ENCODE results near the gene EIF2B4. TPM values are rescaled to one million over a fixed set of nuclear protein-coding genes. Genes with fewer than 3 reads are reported as not detected.

Gene EIF2B4
- total and polyA plus RNA-seq, 2 of the 8 experiments (the other 6 are each of a cell fraction or from before 2014, with no cell fraction given), result 60.0 to 63.2 TPM

GRCh38 chr2:27320958-27321543 is 49.1 kb downstream of the EIF2B4 start:
- no peak overlapping the region for H3K23ac ChIP-seq (ENCODE audit: insufficient read length)
- H3K56ac ChIP-seq (replicated peaks; ENCODE audit: insufficient read length, low read depth, low read length), result no peak overlapping the region
- ChIA-PET POLR2A (ENCODE audit: partially characterized antibody) (interaction anchor here (1.0 to 9.4 kb wide), 10 partner anchors 11 to 72 kb away, joined by 3 to 105 read pairs (median 11); partner anchors contain the start of genes GTF3C2, TRIM54 and UCN), CTCF (ENCODE audit: partially characterized antibody) (interaction anchor here (0.6 to 10.3 kb wide), 16 partner anchors 8 to 173 kb away, joined by 3 to 128 read pairs (median 4); partner anchors contain the start of gene UCN)
- H2BK15ac ChIP-seq (ENCODE audit: low read length), result no peak overlapping the region
- no peaks in the 10 kb centered on the region for H3K9me3 ChIP-seq (ENCODE audit: insufficient read depth in 2 of 2, low read depth in 1 of 2, low read length in 1 of 2)
- no peak overlapping the region for H3K18ac ChIP-seq (ENCODE audit: extremely low read depth, low read length)
- no peak overlapping the region for H3K4me3 ChIP-seq (ENCODE audit: extremely low read depth in 1 of 4, insufficient read depth in 2 of 4, low read depth in 3 of 4, low read length in 4 of 4)
- peaks cover under 1% of the 10 kb centered on the region; the same call in 1 of the 2 replicates for H3K79me1 ChIP-seq (ENCODE audit: low read depth, low read length)
- H3K27ac ChIP-seq (ENCODE audit: low read depth, low read length), result no peak overlapping the region
- no peak overlapping the region for H4K8ac ChIP-seq (ENCODE audit: extremely low read depth, insufficient read depth, low read length)
- H2BK20ac ChIP-seq (ENCODE audit: low read length), result no peak overlapping the region
- no peak overlapping the region for H2BK12ac ChIP-seq (ENCODE audit: low read depth, low read length)
- 66% methylated on average over 8 of the region's 8 CpGs; no CpG with 5 or more reads in 1 of the 2 experiments for WGBS, 2 experiments (ENCODE audit: extremely low coverage in 1 of 2, insufficient coverage in 1 of 2, insufficient read length in 1 of 2, insufficient replicate concordance in 2 of 2, low coverage in 1 of 2, low lambda C conversion rate in 2 of 2, missing lambda C conversion rate in 1 of 2)
- TF ChIP-seq RAD21 (IDR thresholded peaks at IDR 0.05 in 1 of 2, conservative IDR thresholded peaks at IDR 0.05 in 1 of 2; ENCODE audit: low read depth in 2 of 2, low read length in 2 of 2), result peak; percentile 17 to 43; a peak in 3 of 4 replicates
- TF ChIP-seq JUND (IDR thresholded peaks at IDR 0.05; ENCODE audit: low read length), result peak; percentile 82; the same call in 1 of the 2 replicates
- TF ChIP-seq SIN3A (conservative IDR thresholded peaks at IDR 0.05 in 1 of 2, IDR thresholded peaks at IDR 0.05 in 1 of 2; ENCODE audit: low read depth in 1 of 2, low read length in 2 of 2), result 0 out of 4 replicates have a peak, but pooled peaks of 1 of the 2 experiments have one; percentile 64
- TF ChIP-seq ATF3 (IDR thresholded peaks at IDR 0.05; ENCODE audit: insufficient read depth, low read depth, low read length), result no peak
- no peak for TF ChIP-seq E2F6 (IDR thresholded peaks at IDR 0.05)
- peak in 2 of 3 experiments; percentile 54 to 56; a peak in 3 of 4 replicates for TF ChIP-seq CTCF (IDR thresholded peaks at IDR 0.05; ENCODE audit: control extremely low read depth in 1 of 3, insufficient read depth in 1 of 3, low read depth in 1 of 3, low read length in 3 of 3)
- peak in 1 of 2 experiments; percentile 62 for DNase-seq (ENCODE audit: low read depth in 1 of 2, low spot score in 2 of 2)
- H3K4me2 ChIP-seq (ENCODE audit: insufficient read depth in 1 of 2, low read depth in 2 of 2, low read length in 2 of 2), result peak overlapping the region in 1 of 2 experiments; percentile 97; a peak in 1 of 4 replicates
- H3K36me3 ChIP-seq (ENCODE audit: control insufficient read depth in 2 of 4, insufficient read depth in 4 of 4, low read length in 3 of 4), result peaks cover under 1 to 5% (median 2%) of the 10 kb centered on the region in 4 experiments; a peak in 4 of 8 replicates
- no peak overlapping the region for H3K9ac ChIP-seq (replicated peaks in 1 of 4; ENCODE audit: extremely low read depth in 1 of 4, low read depth in 3 of 4, low read length in 3 of 4)
- FAIRE-seq, result no peak
- no peak overlapping the region for H2AFZ ChIP-seq (ENCODE audit: low read length)
- peaks cover 0 to 12% (median 0%) of the 10 kb centered on the region in 4 experiments; a peak in 5 of 7 replicates for H3K4me1 ChIP-seq (replicated peaks in 1 of 4; ENCODE audit: control insufficient read depth in 3 of 4, insufficient read depth in 4 of 4, low read length in 3 of 4)
- H3K27me3 ChIP-seq (replicated peaks in 1 of 4; ENCODE audit: control insufficient read depth in 3 of 4, extremely low read depth in 1 of 4, insufficient read depth in 3 of 4, low read length in 3 of 4), result no peaks in the 10 kb centered on the region
- H3K14ac ChIP-seq (ENCODE audit: insufficient read length), result no peak overlapping the region
- H3K4ac ChIP-seq (replicated peaks; ENCODE audit: insufficient read length, low read depth, low read length), result no peak overlapping the region
- peaks cover 7% of the 10 kb centered on the region for H3K23me2 ChIP-seq (ENCODE audit: low read depth, low read length)
- H4K5ac ChIP-seq (ENCODE audit: insufficient read length, low read depth, low read length), result no peak overlapping the region
- H2AK5ac ChIP-seq (ENCODE audit: low read depth, low read length), result no peak overlapping the region; the same call in 1 of the 2 replicates
- no peaks in the 10 kb centered on the region; a peak in 1 of 4 replicates for H3K79me2 ChIP-seq (ENCODE audit: control insufficient read depth in 1 of 2, insufficient read depth in 2 of 2, low read length in 2 of 2)
- H4K20me1 ChIP-seq (replicated peaks in 1 of 2; ENCODE audit: control insufficient read depth in 1 of 2, insufficient read depth in 2 of 2, low read length in 2 of 2), result no peaks in the 10 kb centered on the region
- no peak overlapping the region for H2BK5ac ChIP-seq (ENCODE audit: low read depth, low read length)
- no peak overlapping the region for H2BK120ac ChIP-seq (replicated peaks; ENCODE audit: low read depth, low read length)
- H4K91ac ChIP-seq (replicated peaks; ENCODE audit: insufficient read length, low read length), result no peak overlapping the region
